ENCODE data around the gene CRADD.

DNA sequence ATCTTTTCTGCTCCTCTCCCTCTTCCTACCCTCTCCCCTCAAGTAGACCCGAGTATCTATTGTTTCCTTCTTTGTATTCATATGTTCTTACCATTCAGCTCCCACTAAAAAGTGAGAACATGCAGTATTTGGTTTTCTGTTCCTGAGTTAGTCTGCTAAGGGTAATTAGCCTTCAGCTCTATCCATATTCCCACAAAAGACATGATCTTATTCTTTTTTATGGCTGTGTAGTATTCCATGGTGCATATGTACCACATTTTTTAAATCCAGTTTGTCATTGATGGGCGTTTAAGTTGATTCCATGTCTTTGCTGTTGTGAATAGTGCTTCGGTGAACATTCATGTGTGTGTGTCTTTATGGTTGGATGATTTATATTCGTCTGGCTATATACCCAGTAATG lies 32.2 kb downstream of the CRADD start:
- TF ChIP-seq, protein P1, sequence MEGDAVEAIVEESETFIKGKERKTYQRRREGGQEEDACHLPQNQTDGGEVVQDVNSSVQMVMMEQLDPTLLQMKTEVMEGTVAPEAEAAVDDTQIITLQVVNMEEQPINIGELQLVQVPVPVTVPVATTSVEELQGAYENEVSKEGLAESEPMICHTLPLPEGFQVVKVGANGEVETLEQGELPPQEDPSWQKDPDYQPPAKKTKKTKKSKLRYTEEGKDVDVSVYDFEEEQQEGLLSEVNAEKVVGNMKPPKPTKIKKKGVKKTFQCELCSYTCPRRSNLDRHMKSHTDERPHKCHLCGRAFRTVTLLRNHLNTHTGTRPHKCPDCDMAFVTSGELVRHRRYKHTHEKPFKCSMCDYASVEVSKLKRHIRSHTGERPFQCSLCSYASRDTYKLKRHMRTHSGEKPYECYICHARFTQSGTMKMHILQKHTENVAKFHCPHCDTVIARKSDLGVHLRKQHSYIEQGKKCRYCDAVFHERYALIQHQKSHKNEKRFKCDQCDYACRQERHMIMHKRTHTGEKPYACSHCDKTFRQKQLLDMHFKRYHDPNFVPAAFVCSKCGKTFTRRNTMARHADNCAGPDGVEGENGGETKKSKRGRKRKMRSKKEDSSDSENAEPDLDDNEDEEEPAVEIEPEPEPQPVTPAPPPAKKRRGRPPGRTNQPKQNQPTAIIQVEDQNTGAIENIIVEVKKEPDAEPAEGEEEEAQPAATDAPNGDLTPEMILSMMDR (IDR thresholded peaks at IDR 0.05) = no peak
- TF ChIP-seq EZH2 (IDR thresholded peaks at IDR 0.05; ENCODE audit: borderline replicate concordance, insufficient read depth, low read depth, low read length, poor library complexity, severe bottlenecking) = no peak
